OCI-LY1 (cell line): ENCODE measurements around the gene CMTR2.

Experiments
- H2AFZ ChIP-seq: fragments of 200-600 bp; sonication (generic), shearing (Covaris generic); 2 replicates; pipeline ENCODE4 v1.6.0; 2014; ENCODE audit warnings: antibody characterized with exemption, mild to moderate bottlenecking, low read length
- H3F3A ChIP-seq: fragments of 200-600 bp; sonication (generic), shearing (Covaris generic); 2 replicates; pipeline ENCODE4 v1.6.0; 2014; ENCODE audit warnings: mild to moderate bottlenecking, antibody characterized with exemption, low read length, moderate library complexity; ENCODE audit not compliant: insufficient read depth
- H3K27ac ChIP-seq: fragments of 200-600 bp; sonication (generic); 2 replicates; pipeline ENCODE4 v1.5.1; 2014; ENCODE audit warnings: low read length, mixed run types, mild to moderate bottlenecking, low read depth; ENCODE audit not compliant: poor library complexity, severe bottlenecking
- H3K27me3 ChIP-seq: fragments of 200-600 bp; sonication (generic); 2 replicates; pipeline ENCODE4 v1.6.0; 2014; ENCODE audit warnings: antibody characterized with exemption, mild to moderate bottlenecking, low read length, moderate library complexity; ENCODE audit not compliant: insufficient read depth
- H3K36me3 ChIP-seq: fragments of 200-600 bp; sonication (generic); 2 replicates; pipeline ENCODE4 v1.6.1; 2014; ENCODE audit warnings: mild to moderate bottlenecking, antibody characterized with exemption, low read length, moderate library complexity, mixed read lengths; ENCODE audit not compliant: insufficient read depth
- H3K4me1 ChIP-seq: fragments of 200-600 bp; sonication (generic); 2 replicates; pipeline ENCODE4 v1.5.1; 2014; ENCODE audit warnings: mild to moderate bottlenecking, low read length, moderate library complexity; ENCODE audit not compliant: insufficient read depth, severe bottlenecking
- H3K4me2 ChIP-seq: fragments of 200-600 bp; sonication (generic), shearing (Covaris generic); 2 replicates; pipeline ENCODE4 v1.6.1; 2014; ENCODE audit warnings: low read length
- H3K4me3 ChIP-seq: fragments of 200-600 bp; sonication (generic); 2 replicates; pipeline ENCODE4 v1.5.1; 2014; ENCODE audit warnings: low read length, low read depth, mild to moderate bottlenecking, mixed read lengths; ENCODE audit not compliant: poor library complexity, severe bottlenecking
- H3K79me2 ChIP-seq: fragments of 200-600 bp; shearing (Covaris generic); 2 replicates; pipeline ENCODE4 v1.6.1; 2016; ENCODE audit warnings: mixed run types, low read length, mixed read lengths; ENCODE audit not compliant: insufficient read depth
- H3K9ac ChIP-seq: fragments of 200-600 bp; sonication (generic), shearing (Covaris generic); 2 replicates; pipeline ENCODE4 v1.6.1; 2014; ENCODE audit warnings: mild to moderate bottlenecking, low read length, mixed read lengths
- H3K9me2 ChIP-seq: fragments of 200-600 bp; sonication (generic), shearing (Covaris generic); 2 replicates; pipeline ENCODE4 v1.6.1; 2014; ENCODE audit warnings: low read depth, mild to moderate bottlenecking, low read length, mixed read lengths
- H3K9me3 ChIP-seq: fragments of 200-600 bp; shearing (Covaris generic); 2 replicates; pipeline ENCODE4 v1.6.1; 2014; ENCODE audit warnings: low read length, mixed read lengths
- H4K20me1 ChIP-seq: fragments of 200-600 bp; sonication (generic), shearing (Covaris generic); 2 replicates; pipeline ENCODE4 v1.6.0; 2016; ENCODE audit warnings: mild to moderate bottlenecking, low read length; ENCODE audit not compliant: insufficient read depth
- EZH2 ChIP-seq: fragments of 200-600 bp; sonication (generic), shearing (Covaris generic); IDR thresholded peaks from 2 replicates; pipeline ENCODE4 v1.8.0; 2017; ENCODE audit warnings: borderline replicate concordance, mixed run types, mild to moderate bottlenecking, antibody characterized with exemption, low read length, moderate library complexity, mixed read lengths
- TF ChIP-seq, protein P1 (sequence below): fragments of 200-600 bp; sonication (generic), shearing (Covaris generic); IDR thresholded peaks from 2 replicates; pipeline ENCODE4 v1.5.1; 2017; ENCODE audit warnings: mild to moderate bottlenecking, antibody characterized with exemption, low read length, moderate library complexity, mixed read lengths

Gene CMTR2

DNA sequence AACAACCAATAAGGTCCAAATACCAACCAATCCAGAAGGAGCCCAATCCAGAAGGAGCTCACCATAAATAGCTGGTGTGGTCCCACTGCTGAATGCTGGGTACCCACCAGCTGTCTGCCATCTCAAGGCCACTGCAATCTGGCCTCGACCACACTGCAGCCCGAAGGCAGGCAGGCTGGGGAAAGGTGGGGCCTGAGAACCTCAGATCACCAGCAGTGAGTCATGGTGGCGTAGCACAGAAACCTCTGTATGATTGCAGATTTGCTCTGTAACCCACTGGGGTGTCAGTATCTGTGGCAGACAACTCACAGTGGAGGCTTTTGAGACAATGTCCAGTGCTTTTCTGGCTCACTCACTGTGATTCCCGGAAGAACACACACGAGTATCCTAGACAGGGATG, 14.7 kb upstream of the CMTR2 start:
- H3K4me3 ChIP-seq = no peak overlapping the region
- no peaks in the 10 kb centered on the region for H3K9me3 ChIP-seq
- no peak overlapping the region for H3K27ac ChIP-seq
- H3K9me2 ChIP-seq = no peaks in the 10 kb centered on the region
- no peaks in the 10 kb centered on the region for H4K20me1 ChIP-seq
- no peaks in the 10 kb centered on the region for H3F3A ChIP-seq
- H3K27me3 ChIP-seq = peaks cover 4% of the 10 kb centered on the region; the same call in 1 of the 2 replicates
- H3K36me3 ChIP-seq = no peaks in the 10 kb centered on the region
- H2AFZ ChIP-seq = no peak overlapping the region
- TF ChIP-seq, protein P1, sequence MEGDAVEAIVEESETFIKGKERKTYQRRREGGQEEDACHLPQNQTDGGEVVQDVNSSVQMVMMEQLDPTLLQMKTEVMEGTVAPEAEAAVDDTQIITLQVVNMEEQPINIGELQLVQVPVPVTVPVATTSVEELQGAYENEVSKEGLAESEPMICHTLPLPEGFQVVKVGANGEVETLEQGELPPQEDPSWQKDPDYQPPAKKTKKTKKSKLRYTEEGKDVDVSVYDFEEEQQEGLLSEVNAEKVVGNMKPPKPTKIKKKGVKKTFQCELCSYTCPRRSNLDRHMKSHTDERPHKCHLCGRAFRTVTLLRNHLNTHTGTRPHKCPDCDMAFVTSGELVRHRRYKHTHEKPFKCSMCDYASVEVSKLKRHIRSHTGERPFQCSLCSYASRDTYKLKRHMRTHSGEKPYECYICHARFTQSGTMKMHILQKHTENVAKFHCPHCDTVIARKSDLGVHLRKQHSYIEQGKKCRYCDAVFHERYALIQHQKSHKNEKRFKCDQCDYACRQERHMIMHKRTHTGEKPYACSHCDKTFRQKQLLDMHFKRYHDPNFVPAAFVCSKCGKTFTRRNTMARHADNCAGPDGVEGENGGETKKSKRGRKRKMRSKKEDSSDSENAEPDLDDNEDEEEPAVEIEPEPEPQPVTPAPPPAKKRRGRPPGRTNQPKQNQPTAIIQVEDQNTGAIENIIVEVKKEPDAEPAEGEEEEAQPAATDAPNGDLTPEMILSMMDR = no peak
- no peak for TF ChIP-seq EZH2
- H3K9ac ChIP-seq = no peak overlapping the region
- H3K79me2 ChIP-seq = no peaks in the 10 kb centered on the region
- no peaks in the 10 kb centered on the region for H3K4me1 ChIP-seq
- H3K4me2 ChIP-seq = no peak overlapping the region

DNA sequence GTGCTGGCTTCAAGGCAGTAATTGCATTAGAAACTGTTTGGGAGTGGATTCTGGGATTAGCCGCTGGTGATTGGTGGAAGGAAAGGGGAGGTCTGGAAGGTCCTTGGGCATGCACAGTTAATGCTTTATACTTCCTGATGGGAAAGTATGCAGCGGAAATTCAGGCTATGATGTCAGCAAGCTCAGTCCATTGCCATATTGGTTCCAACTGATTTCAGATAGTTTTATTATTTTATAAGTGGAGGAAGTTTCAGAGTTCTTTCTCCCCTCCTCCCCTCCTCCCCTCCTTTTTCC, 8.1 kb upstream of the CMTR2 start:
- no peak overlapping the region for H3K4me2 ChIP-seq

DNA sequence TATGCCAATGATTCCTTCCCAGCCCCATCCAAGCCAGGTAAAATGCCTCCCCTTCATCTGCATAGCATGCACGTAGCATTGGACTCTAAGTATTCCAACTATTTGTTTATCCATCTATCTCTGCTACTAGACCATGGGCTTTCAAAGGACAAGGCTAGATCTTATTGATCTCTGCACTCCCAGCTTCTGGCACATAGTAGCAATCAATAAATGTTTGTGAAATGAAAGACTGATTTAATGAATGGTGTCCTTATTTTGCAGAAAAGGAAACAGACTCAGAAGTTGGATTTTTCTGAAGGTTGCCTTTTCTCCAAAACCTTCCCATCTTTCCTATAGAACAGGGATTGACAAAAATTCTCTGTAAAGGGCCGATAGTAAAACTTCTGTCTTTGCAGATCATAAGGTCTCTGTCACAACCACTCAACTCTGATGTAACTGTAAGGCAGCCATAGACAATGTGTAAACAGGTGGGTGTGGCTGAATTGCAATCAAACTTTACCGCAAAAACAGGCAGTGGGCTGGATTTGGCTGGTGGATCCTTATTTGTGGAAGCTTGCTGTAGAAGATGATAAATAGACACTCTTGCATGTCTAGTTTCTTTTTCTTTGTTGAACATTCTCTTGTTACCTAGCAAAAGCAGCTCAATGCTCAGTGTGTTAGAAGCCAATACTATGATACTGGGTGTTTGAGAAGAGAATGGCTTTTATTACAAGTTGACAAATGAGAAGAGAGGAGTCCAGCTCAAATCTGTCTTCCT, 7.6 kb upstream of the CMTR2 start:
- no peak for TF ChIP-seq EZH2
- TF ChIP-seq, protein P1 = no peak
- Histone ChIP-seq H3F3A (no peaks in the 10 kb centered on the region), H3K9me2 (no peaks in the 10 kb centered on the region), H2AFZ (no peak overlapping the region), H3K4me2 (no peak overlapping the region), H3K36me3 (no peaks in the 10 kb centered on the region), H3K79me2 (no peaks in the 10 kb centered on the region), H3K9me3 (no peaks in the 10 kb centered on the region), H3K27me3 (peaks cover 7% of the 10 kb centered on the region; the same call in 1 of the 2 replicates), H4K20me1 (no peaks in the 10 kb centered on the region), H3K9ac (no peak overlapping the region), H3K4me3 (no peak overlapping the region), H3K4me1 (no peaks in the 10 kb centered on the region), H3K27ac (no peak overlapping the region)

More for the DNA sequence above, 8.1 kb upstream of the CMTR2 start:
- Histone ChIP-seq H3K79me2 (no peaks in the 10 kb centered on the region), H3K9ac (no peak overlapping the region), H4K20me1 (no peaks in the 10 kb centered on the region), H3K36me3 (no peaks in the 10 kb centered on the region), H3K4me3 (no peak overlapping the region), H2AFZ (no peak overlapping the region), H3K4me1 (no peaks in the 10 kb centered on the region), H3K9me2 (no peaks in the 10 kb centered on the region), H3K27ac (no peak overlapping the region), H3F3A (no peaks in the 10 kb centered on the region), H3K27me3 (peaks cover 7% of the 10 kb centered on the region; the same call in 1 of the 2 replicates), H3K9me3 (no peaks in the 10 kb centered on the region)
- TF ChIP-seq EZH2 = no peak
- TF ChIP-seq, protein P1 = no peak
